HG03558 (cell line): Measurements from ENCODE around the gene NOP56.
A peak's percentile ranks its signal among the peaks of the same experiment; 100 is the strongest.

Experiments used
- ATAC-seq: cut with Tn5 transposase; IDR thresholded peaks from one replicate; pipeline ENCODE4 v1.9.1; 2021; ENCODE audit warnings: moderate number of reproducible peaks; ENCODE audit not compliant: unreplicated experiment; ENCODE audit errors: extremely low read depth

The NOP56 gene, protein sequence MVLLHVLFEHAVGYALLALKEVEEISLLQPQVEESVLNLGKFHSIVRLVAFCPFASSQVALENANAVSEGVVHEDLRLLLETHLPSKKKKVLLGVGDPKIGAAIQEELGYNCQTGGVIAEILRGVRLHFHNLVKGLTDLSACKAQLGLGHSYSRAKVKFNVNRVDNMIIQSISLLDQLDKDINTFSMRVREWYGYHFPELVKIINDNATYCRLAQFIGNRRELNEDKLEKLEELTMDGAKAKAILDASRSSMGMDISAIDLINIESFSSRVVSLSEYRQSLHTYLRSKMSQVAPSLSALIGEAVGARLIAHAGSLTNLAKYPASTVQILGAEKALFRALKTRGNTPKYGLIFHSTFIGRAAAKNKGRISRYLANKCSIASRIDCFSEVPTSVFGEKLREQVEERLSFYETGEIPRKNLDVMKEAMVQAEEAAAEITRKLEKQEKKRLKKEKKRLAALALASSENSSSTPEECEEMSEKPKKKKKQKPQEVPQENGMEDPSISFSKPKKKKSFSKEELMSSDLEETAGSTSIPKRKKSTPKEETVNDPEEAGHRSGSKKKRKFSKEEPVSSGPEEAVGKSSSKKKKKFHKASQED

DNA sequence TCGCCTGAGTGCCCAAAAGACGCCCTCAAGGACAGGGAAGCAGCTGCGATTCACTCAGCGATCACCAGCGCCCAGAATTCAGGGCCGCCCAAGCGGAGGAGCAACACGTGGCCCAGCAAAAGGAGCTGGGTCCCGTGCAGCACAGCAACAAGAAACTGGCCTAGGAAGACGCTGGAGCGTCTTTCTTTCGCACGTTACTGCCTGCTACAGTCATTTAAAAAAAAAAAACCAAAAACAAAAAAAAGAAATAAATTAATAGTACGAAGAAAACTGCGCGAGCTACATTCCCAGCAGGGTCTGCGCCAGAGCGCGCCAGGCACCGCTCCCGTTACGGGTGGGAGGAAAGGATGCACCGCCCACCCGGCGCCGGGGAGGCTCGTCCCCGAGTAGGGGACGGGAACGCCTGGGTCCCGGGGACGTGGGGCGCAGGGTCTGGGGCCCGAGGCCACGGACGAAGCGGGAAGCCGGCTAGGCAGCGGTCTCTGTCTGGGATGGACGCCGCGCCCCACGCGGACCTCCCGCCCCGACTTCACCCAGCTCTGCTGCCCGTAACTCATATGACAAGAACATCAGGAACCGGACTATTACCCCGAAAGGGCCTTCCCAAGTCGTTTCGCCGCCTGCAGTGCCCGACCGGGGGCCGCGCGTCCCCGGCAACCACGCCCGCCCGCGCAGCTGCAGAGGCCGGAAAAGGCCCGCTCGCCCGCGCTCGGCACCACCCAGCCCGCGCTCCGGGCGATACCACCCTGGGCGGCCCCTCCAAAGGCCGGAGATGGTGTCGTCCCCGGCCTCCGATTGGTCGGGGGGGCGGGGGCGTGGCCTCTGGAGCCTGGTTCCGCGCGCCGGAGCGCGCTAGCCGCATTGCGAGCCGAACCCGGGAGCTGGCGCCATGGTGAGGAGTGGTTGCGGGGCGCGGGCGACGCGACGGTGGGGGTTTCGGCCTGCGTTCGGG, at the start of gene NOP56:
TSS of gene NOP56 (plus strand) at position 861 of the 952 bp plus-strand sequence. CDS start at position 890, 29 bp downstream.
- peak; percentile 46 for ATAC-seq

DNA sequence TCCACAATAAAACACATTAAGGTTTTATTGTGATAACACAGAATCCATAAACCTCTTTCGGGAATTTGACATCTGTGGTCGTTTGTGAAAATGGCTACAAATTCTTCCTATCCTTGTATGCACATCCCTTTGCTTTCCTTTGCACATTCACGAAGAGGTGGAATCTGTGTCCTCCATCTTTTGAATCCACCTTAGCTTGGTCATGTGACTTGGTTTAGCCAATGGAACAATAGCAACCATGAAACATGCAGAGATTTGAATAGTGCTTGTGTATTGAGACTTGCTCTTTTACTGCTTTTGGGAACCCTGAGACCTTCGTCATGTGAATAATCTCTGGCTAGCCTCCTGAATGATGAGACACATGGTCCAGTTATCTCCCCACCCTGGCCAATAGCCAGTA, 49.7 kb upstream of the NOP56 start:
- no peak for ATAC-seq

DNA sequence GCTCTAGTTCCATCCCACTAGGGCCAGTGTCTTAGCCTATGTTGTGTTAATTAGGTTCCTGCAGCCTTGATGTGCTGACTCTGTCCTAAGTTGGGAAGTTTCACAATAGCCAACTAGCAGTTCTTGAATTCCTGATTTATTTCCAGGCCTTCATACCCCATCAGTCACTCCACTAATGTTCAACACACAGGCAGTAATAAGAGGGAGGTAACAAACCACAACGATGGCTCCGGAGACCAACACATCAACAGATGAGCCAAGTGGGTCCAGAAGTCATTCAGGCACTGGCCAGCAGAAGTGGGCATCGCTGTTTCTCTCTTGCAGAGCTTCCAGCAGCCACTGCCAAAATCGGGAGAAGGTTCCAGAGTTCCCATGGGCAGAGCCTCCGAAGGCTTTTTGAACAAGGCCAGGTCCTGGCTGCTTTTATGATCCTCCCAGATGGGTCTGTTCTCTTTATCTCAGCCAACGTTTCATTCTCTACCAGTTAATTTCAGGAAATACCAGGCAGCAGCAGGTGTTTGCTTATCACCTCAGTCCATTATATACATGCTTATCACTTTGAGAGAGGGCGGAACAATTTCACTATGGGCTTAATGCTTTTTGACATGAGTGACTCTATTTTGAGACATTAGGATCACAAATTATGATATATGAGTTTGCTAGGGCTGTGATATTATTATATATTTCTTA, 48.5 kb upstream of the NOP56 start:
- no peak for ATAC-seq

DNA sequence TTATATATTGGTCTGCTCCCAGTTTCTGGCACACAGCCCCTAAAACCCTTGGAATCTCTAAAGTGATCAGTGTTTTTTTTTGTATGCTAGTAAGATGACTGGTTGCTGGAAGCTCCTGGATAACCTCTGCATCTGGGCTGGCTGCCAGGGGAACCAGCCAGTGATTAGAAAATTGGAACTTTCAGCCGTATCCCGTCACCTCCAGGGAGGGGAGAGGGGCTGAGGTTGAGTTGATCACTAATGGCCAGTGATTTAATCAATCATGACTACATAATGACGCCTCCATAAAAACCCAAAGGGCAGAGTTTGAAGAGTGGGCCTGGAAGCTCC, 48.0 kb upstream of the NOP56 start:
- ATAC-seq = no peak

DNA sequence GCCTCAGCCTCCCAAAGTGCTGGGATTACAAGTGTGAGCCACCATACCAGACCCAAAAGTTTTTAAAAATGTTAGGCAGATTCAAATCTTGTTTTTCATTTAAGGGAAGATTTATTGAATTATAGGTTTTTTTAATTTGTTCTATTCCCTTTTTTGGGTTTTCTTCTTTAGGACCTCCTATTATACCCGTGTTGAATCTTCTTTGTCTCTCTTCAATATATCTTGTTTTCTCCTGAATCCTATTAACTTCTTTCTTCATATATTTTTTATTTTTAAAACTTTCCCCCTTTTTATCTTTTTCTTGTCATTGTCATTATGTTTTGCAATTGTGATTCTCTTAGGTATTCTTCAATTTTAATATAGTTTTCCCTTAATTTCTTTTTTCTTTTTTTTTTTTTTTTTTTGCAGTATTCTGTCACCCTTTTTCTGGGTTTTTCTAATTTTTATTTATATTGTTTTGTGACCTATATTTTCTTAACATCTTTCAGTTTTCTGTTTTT, 45.9 kb upstream of the NOP56 start:
- ATAC-seq = no peak

DNA sequence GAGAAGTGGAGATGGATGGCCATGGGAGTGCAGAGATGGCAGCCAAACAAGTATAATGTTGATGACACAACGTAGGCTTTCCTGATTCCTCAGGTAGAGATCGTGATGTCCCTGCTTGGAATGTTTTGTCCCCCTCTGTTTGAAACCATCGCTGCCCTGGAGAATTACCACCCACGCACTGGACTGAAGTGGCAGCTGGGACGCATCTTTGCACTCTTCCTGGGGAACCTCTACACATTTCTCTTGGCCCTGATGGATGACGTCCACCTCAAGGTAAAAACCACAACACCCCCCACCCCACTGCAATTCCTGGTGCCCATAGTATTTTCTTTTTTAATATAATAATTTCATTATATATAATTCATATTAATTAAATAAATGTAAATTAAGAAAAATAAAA, 42.1 kb upstream of the NOP56 start:
- no peak for ATAC-seq

DNA sequence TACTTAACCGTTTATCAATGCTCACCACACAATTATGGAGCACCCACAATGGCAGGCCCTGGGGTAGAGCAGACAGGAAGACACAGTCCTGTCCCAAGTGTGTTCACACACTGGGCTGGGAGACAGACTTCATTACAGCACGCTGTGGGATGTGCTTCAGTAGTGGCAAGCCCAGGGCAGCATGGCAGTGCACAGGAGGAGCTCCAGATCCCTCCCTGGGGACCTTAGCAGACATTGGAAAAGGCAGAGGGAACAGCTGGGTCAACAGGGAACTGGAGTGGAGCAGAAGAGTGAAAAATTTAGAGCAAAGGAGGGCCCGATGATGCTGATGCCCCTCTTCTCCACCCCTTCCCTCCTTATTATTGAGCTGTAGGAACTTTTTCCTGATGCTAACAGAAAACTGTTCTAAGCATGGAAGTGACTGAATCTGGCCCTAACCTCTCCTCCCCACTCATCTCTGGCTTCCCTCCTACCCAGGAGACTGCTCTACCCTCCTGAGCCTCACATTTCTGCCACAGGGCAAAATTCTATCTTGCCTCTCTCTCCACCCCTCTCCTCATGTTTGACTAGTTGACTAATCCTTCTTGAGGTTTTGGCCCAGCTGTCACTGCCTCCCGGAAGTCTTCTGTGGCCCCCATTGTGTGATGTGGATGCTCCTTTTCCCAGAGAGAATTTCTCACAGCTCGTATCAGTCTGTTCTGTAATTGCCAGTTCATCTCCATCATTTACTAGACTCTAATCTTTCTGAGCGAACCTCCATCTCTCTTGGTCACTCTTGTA, 41.3 kb upstream of the NOP56 start:
- no peak for ATAC-seq

DNA sequence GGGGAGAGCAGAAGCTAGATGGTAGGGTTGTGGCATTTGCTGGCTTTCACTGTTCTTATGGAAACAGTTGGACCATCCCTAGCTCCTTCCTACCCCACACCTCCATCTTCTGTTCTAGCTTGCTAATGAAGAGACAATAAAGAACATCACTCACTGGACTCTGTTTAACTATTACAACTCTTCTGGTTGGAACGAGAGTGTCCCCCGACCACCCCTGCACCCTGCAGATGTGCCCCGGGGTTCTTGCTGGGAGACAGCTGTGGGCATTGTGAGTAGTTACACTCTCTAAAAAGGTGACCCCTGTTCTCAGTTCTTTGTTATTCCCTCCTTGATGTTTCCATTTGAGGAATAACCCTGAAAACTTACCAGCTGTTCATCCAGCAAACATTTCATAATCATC, 40.4 kb upstream of the NOP56 start:
- ATAC-seq = no peak

DNA sequence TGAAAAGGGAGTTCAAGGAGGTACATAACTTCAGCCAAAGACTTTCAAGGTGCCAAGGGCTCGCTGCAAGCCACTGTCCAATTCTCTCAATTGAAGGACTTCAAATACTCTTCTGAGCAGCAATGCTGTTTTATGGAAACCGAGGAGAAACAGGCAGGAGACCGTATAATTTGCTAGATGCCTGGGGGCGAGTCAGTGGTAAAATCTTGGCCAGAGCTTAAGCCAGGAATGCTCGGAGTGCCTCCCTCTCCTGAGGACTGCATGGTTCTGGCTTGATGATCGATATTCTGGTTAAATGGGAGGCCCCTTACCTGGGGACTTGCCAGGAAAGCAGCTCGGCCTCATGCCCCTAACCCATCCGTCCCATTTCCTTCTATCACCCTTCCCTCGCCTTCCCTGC, 35.8 kb upstream of the NOP56 start:
- no peak for ATAC-seq

DNA sequence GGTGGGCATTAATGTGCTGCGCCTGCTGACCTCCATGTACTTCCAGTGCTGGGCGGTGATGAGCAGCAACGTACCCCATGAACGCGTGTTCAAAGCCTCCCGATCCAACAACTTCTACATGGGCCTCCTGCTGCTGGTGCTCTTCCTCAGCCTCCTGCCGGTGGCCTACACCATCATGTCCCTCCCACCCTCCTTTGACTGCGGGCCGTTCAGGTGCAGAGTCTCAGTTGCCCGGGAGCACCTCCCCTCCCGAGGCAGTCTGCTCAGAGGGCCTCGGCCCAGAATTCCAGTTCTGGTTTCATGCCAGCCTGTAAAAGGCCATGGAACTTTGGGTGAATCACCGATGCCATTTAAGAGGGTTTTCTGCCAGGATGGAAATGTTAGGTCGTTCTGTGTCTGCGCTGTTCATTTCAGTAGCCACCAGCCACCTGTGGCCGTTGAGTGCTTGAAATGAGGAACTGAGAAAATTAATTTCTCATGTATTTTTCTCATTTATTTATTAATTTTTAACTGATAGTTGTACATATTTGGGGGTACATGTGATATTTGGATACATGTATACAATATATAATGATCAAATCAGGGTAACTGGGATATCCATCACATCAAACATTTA, 35.2 kb upstream of the NOP56 start:
- no peak for ATAC-seq

DNA sequence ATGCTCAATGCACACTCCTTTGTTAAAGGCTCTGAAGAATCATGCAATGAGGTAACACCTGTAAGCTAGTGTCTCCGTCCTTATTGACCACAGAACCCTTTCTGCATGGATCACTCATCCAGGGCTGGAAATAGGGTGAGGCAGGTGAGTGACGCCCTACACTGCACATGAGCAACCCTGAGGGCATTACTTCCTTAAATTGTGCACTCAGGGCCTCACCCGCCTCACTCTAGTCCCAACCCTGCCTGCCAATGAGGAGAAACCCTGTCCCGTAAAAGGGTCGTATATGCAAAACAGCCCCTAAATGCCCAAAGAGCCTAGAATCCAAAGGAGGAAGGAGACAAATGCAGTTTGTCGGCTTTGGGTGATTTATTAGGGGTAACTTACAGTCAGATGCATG, 33.6 kb upstream of the NOP56 start:
- no peak for ATAC-seq

DNA sequence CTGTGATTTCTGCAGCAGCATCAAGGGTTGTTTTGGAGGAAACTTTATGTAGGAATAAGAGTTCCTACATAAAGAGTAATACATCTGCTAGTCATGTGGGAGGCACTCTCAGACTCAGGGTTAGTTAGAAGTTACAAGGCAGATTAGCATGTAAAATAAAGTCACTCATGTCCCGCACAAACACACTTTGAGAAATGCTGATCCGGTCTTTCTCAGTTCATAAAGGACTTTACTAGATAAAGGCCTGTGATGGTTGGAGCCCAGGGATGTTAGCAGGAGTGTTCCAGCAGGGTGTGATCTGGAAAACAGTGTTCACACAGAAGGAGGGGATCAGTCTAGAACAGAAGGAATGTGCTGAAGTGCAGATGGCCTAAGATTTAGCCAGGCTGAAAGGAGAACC, 33.1 kb upstream of the NOP56 start:
- no peak for ATAC-seq

DNA sequence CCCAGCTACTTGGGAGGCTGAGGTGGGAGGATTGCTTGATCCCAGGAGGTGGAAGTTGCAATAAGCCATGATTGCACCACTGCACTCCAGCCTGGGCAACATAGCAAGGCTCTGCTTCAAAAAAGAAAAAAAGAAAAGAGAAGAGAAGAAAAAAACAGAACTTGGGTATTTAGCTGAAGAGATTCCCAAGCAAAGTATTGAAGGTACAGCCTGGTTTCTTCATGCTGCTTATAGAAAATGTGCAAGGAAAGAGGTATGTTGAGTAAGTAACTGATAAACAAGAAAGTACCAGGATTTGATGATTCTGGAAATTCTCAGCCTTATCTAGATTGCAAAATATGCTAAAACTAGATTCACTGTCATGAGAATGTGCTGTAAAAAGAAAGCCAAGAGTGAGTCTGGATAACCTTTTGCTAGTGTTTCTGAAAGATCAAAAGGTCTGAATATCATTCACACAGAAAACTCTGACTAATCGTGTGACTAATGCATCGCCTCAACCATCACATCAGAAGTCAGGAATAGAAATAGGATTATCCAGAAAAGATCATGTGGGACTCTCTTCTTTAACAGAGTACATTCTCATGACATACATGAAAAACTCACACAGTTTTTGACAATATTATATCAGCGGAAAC, 32.4 kb upstream of the NOP56 start:
- ATAC-seq = no peak

DNA sequence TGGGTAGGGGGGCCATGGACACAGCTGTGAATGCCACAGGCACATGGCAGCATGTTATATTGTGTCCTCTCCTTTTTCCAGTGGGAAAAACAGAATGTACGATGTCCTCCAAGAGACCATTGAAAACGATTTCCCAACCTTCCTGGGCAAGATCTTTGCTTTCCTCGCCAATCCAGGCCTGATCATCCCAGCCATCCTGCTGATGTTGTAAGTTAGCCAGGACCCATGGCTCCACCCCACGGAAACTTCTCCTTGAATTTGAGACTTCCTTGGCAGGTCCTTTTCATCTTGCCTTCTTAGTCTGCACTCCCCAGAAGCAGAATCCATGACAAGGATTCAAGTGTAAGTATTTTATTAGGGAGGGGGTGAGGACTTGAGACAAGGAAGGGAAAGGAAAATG, 28.2 kb upstream of the NOP56 start:
- no peak for ATAC-seq

DNA sequence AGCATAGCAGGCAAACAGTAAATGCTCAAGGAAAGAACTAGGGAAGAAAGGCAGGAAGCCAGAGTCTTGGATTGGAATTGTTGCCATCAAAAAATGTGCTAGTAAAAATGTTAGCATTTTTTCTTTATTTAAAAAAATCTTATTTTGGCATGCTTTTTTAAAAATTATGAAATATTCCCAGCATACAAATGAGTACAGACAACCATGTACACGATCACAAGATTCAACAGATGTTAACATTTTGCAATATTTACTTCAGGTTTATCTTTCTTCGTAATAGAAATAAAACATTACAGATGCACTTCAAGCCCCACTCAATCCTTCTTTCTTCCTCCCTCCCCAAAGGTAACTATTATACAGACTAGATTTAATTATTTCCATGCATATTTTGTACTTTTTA, 27.4 kb upstream of the NOP56 start:
- ATAC-seq = no peak

DNA sequence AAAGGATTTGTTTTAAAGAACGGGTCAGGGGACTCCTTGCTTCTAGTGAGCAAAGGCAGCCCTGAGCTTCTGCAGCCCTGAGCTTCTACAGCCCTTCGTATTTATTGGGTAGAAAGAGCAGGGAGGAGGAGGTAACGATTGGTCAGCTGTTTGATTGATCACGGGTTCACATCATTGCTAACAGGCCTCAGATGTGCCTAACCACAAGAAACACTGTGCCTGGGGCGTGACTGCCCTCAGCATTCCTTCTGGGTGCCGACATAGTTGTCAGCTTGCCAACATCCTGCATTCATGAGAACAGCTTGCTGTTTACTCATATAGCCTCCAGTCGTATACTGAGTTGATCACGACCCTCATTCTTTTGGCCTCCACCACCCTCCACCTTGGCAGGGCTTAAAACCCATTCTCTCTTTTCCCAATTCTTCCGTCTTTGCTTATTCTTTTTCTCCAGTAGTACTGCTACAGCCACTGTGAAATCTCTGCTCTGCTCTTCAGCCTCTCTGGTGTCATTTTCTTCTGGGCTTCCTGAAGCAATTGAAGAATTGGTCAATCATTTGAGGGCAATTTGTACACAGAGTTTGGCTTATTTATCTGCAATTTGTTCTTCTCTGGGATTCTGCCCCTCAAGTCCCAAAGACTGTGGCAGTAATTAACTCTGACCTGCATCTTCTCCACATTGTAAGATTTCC, 25.4 kb upstream of the NOP56 start:
- no peak for ATAC-seq

DNA sequence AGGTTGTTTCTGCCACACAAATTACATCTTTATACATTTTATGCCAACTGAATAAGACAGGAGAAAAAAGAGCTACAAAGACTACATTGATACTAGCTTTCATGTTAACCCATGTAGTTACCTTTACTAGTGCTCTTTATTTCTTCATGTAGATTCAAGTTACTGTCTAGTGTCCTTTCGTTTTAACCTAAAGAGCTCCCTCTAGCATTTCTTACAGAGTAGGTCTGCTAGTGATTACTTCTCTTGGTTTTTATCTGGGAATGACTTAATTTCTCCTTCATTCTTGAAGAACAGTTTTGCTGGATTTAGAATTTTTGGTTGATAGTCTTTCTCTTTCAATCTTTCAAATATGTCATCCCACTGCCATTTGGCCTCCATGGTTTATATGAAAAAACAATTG, 21.2 kb upstream of the NOP56 start:
- ATAC-seq = no peak

DNA sequence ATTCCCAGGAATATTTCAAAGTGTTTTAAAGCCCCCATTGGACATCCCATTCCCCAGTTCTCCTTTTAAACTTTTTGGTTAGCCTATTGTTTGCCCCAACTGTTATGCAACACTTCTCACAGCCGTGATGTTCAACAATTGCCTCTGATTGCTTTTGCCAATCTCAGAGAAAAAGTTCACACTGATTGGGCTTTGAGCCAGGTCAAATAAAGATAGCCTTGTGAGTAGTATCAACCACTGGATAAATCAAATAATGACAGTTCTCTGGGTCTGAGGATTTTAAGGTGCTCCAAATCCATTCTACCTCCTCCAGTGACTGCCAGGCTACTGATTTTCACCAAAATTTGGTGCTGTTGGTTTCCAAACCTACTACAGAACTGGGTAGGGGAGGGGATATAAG, 19.1 kb upstream of the NOP56 start:
- no peak for ATAC-seq
